ENCODE data around the gene USHBP1. TPM values are rescaled to one million over a fixed set of nuclear protein-coding genes. Genes with fewer than 3 reads are reported as not detected.

The USHBP1 gene
- total RNA-seq, result not detected

GRCh38 chr19:17264641-17264979 is at the start of gene USHBP1:
USHBP1 (minus strand) TSS chr19:17264745; CDS start chr19:17264299, 446 bp downstream.

GRCh38 chr19:17309198-17309964 is 44.8 kb upstream of the USHBP1 start, which contains the start of gene DDA1:
DDA1 (plus strand) TSS chr19:17309563; CDS start chr19:17309655, 92 bp downstream.

GRCh38 chr19:17305517-17306284 is 41.2 kb upstream of the USHBP1 start, which contains the start of gene MRPL34:
MRPL34 (plus strand) TSS chr19:17305872; CDS start chr19:17305893, 21 bp downstream.

GRCh38 chr19:17303167-17303939 is 38.8 kb upstream of the USHBP1 start, which contains the start of gene ABHD8:
ABHD8 (minus strand) TSS chr19:17303425; CDS start chr19:17301616, 1,809 bp downstream.

GRCh38 chr19:17281391-17282304 is 17.1 kb upstream of the USHBP1 start, which contains the start of gene ANKLE1:
ANKLE1 (plus strand) TSS chr19:17281901; CDS start chr19:17281921, 20 bp downstream.

GRCh38 chr19:17266975-17267788 is 2.6 kb upstream of the USHBP1 start, which contains the start of gene BABAM1:
BABAM1 (plus strand) TSS chr19:17267443; CDS start chr19:17268807, 1,364 bp downstream.

GRCh38 chr19:17245535-17245984 is 19.0 kb downstream of the USHBP1 start, which contains the start of gene NR2F6:
NR2F6 (minus strand) TSS chr19:17245919; CDS start chr19:17245220, 699 bp downstream.

GRCh38 chr19:17226002-17226933 is 38.3 kb downstream of the USHBP1 start, which contains the start of gene OCEL1:
OCEL1 (plus strand) TSS chr19:17226226; CDS start chr19:17226248, 22 bp downstream.

GRCh38 chr19:17215127-17215971 is 49.2 kb downstream of the USHBP1 start, which contains the start of gene USE1:
USE1 (plus strand) TSS chr19:17215357; CDS start chr19:17215406, 49 bp downstream.

Other genes with a start within 250 kb of the USHBP1 start
- gene CPAMD8, start 237.9 kb downstream of the USHBP1 start, total RNA-seq, result under 1 TPM in 1 of 2 donors, not detected in 1; 0.34 TPM
- 1 to 10 TPM; 2.8 to 8.3 TPM for gene HAUS8, start 189.3 kb downstream of the USHBP1 start, total RNA-seq
- 100 to 1,000 TPM; 102 to 116 TPM for gene MYO9B, start 189.0 kb downstream of the USHBP1 start, total RNA-seq
- gene USE1, start 49.4 kb downstream of the USHBP1 start, total RNA-seq, result 10 to 100 TPM; 19.3 to 33.0 TPM
- 1 to 10 TPM; 5.3 to 8.6 TPM for gene OCEL1, start 38.5 kb downstream of the USHBP1 start, total RNA-seq
- 10 to 100 TPM; 35.4 to 56.9 TPM for gene NR2F6, start 18.8 kb downstream of the USHBP1 start, total RNA-seq
- gene BABAM1, start 2.7 kb upstream of the USHBP1 start, total RNA-seq, result 100 to 1,000 TPM in 1 of 2 donors, 10 to 100 TPM in 1; 92.9 to 124 TPM
- 1 to 10 TPM in 1 of 2 donors, under 1 TPM in 1; 0.34 to 2.3 TPM for gene ANKLE1, start 17.2 kb upstream of the USHBP1 start, total RNA-seq
- gene ABHD8, start 38.7 kb upstream of the USHBP1 start, total RNA-seq, result 1 to 10 TPM; 7.7 to 8.3 TPM
- 10 to 100 TPM; 36.3 to 51.3 TPM for gene MRPL34, start 41.1 kb upstream of the USHBP1 start, total RNA-seq
- gene DDA1, start 44.8 kb upstream of the USHBP1 start, total RNA-seq, result 10 to 100 TPM; 13.4 to 29.6 TPM
- 1 to 10 TPM; 3.4 to 3.7 TPM for gene ANO8, start 70.1 kb upstream of the USHBP1 start, total RNA-seq
- 10 to 100 TPM; 16.3 to 17.2 TPM for gene GTPBP3, start 72.8 kb upstream of the USHBP1 start, total RNA-seq
- under 1 TPM in 1 of 2 donors, not detected in 1; under 0.01 TPM for gene PLVAP, start 112.6 kb upstream of the USHBP1 start, total RNA-seq
- 1 to 10 TPM; 1.3 to 1.4 TPM for gene CCDC194, start 129.5 kb upstream of the USHBP1 start, total RNA-seq
- gene BST2, start 140.9 kb upstream of the USHBP1 start, total RNA-seq, result 100 to 1,000 TPM in 1 of 2 donors, 10 to 100 TPM in 1; 95.3 to 226 TPM
- 10 to 100 TPM; 45.8 to 55.6 TPM for gene MVB12A, start 155.3 kb upstream of the USHBP1 start, total RNA-seq
- gene TMEM221, start 183.9 kb upstream of the USHBP1 start, total RNA-seq, result under 1 TPM in 1 of 2 donors, not detected in 1; under 0.01 TPM
- not detected for gene NXNL1, start 196.2 kb upstream of the USHBP1 start, total RNA-seq
- 10 to 100 TPM; 16.9 to 21.3 TPM for gene SLC27A1, start 205.8 kb upstream of the USHBP1 start, total RNA-seq
- gene PGLS, start 246.9 kb upstream of the USHBP1 start, total RNA-seq, result 10 to 100 TPM; 50.3 to 59.9 TPM

All from melanocyte of skin (primary cell).